GM23338 (cell line): Measurements from ENCODE around the gene CPXM2. TPM values are rescaled to one million over a fixed set of nuclear protein-coding genes. Genes with fewer than 3 reads are reported as not detected.

Source experiments
- ATAC-seq: fragments of 200-7000 bp; cut with Tn5 transposase; 3 replicates; pipeline ENCODE4 v1.9.1; 2020
- DNase-seq: peaks from one replicate; pipeline ENCODE4 v3.0.0-alpha.2; 2015; ENCODE audit warnings: low spot score
- H2AFZ ChIP-seq: fragments of 200-600 bp; sonication (generic); 2 replicates; pipeline ENCODE4 v1.8.0; 2016; ENCODE audit warnings: antibody characterized with exemption, mild to moderate bottlenecking, moderate library complexity
- H3F3A ChIP-seq: fragments of 200-600 bp; sonication (generic); replicated peaks from 2 replicates; pipeline ENCODE4 v1.8.0; 2017; ENCODE audit warnings: antibody characterized with exemption, mixed run types, low read depth
- H3K27ac ChIP-seq: fragments of 200-600 bp; sonication (generic); 2 replicates; pipeline ENCODE4 v1.6.1; 2016; ENCODE audit warnings: low read depth
- H3K27me3 ChIP-seq: fragments of 200-600 bp; sonication (generic); 2 replicates; pipeline ENCODE4 v1.8.0; 2016; ENCODE audit warnings: mild to moderate bottlenecking, mixed run types, moderate library complexity; ENCODE audit not compliant: insufficient read depth
- H3K36me3 ChIP-seq: fragments of 200-600 bp; sonication (generic); 2 replicates; pipeline ENCODE4 v1.8.0; 2016; ENCODE audit warnings: mild to moderate bottlenecking; ENCODE audit not compliant: insufficient read depth
- H3K4me1 ChIP-seq: fragments of 200-600 bp; sonication (generic); 2 replicates; pipeline ENCODE4 v1.8.0; 2016; ENCODE audit warnings: mild to moderate bottlenecking, moderate library complexity; ENCODE audit not compliant: insufficient read depth
- H3K4me2 ChIP-seq: fragments of 200-600 bp; sonication (generic); 2 replicates; pipeline ENCODE4 v1.7.1; 2017; ENCODE audit warnings: mixed run types
- H3K4me3 ChIP-seq: fragments of 200-600 bp; sonication (generic); 2 replicates; pipeline ENCODE4 v1.6.1; 2016; ENCODE audit warnings: mixed run types
- H3K79me2 ChIP-seq: fragments of 200-600 bp; sonication (generic); replicated peaks from 2 replicates; pipeline ENCODE4 v1.8.0; 2017; ENCODE audit warnings: mild to moderate bottlenecking; ENCODE audit not compliant: insufficient read depth
- H3K9me2 ChIP-seq: fragments of 200-600 bp; sonication (generic); 2 replicates; pipeline ENCODE4 v1.8.0; 2017; ENCODE audit not compliant: insufficient read depth
- H4K20me1 ChIP-seq: fragments of 200-600 bp; sonication (generic); replicated peaks from 2 replicates; pipeline ENCODE4 v1.8.0; 2017; ENCODE audit warnings: mild to moderate bottlenecking; ENCODE audit not compliant: insufficient read depth
- H3K27ac Mint-ChIP-seq: 2 replicates; pipeline ENCODE4 v1.8.0; 2020; ENCODE audit warnings: inconsistent platforms, mild to moderate bottlenecking, moderate library complexity, mixed read lengths
- H3K27me3 Mint-ChIP-seq: 3 replicates; pipeline ENCODE4 v1.8.0; 2022; ENCODE audit warnings: low read depth, mild to moderate bottlenecking, moderate library complexity, mixed read lengths, inconsistent platforms; ENCODE audit not compliant: insufficient read depth, poor library complexity
- H3K36me3 Mint-ChIP-seq: 3 replicates; pipeline ENCODE4 v1.8.0; 2021; ENCODE audit warnings: low read depth, mild to moderate bottlenecking, inconsistent platforms, moderate library complexity, mixed read lengths
- H3K4me1 Mint-ChIP-seq: 3 replicates; pipeline ENCODE4 v1.8.0; 2020; ENCODE audit warnings: mild to moderate bottlenecking, inconsistent platforms, mixed read lengths
- H3K4me3 Mint-ChIP-seq: 3 replicates; pipeline ENCODE4 v1.8.0; 2021; ENCODE audit warnings: moderate library complexity, mild to moderate bottlenecking, inconsistent platforms, mixed read lengths
- H3K9me3 Mint-ChIP-seq: 3 replicates; pipeline ENCODE4 v1.8.0; 2020; ENCODE audit warnings: moderate library complexity, mild to moderate bottlenecking, inconsistent platforms, mixed read lengths
- CREB1 ChIP-seq: fragments of 250-450 bp; sonication (Bioruptor Pico); IDR thresholded peaks from 2 replicates; pipeline ENCODE4 v1.5.0; 2020; ENCODE audit warnings: low read depth, mild to moderate bottlenecking, moderate library complexity
- EZH2 ChIP-seq: fragments of 200-600 bp; sonication (generic); IDR thresholded peaks from one replicate; pipeline ENCODE4 v1.8.0; 2017; ENCODE audit warnings: antibody characterized with exemption, mild to moderate bottlenecking, low read depth; ENCODE audit not compliant: unreplicated experiment
- EZH2phosphoT487 ChIP-seq: fragments of 200-600 bp; sonication (generic); IDR thresholded peaks from one replicate; pipeline ENCODE4 v1.8.1; 2018; ENCODE audit warnings: antibody characterized with exemption; ENCODE audit not compliant: unreplicated experiment
- JUNB ChIP-seq: IDR thresholded peaks from one replicate; pipeline ENCODE4 v1.6.1; 2016; ENCODE audit warnings: antibody characterized with exemption; ENCODE audit not compliant: unreplicated experiment
- POLR2AphosphoS5 ChIP-seq: IDR thresholded peaks from 2 replicates; pipeline ENCODE4 v1.6.1; 2016; ENCODE audit warnings: antibody characterized with exemption, low read depth
- STAT1 ChIP-seq: IDR thresholded peaks from one replicate; pipeline ENCODE4 v1.6.1; 2016; ENCODE audit warnings: antibody characterized with exemption; ENCODE audit not compliant: unreplicated experiment
- ZNF114 ChIP-seq: fragments of 250-450 bp; sonication (Bioruptor Pico); IDR thresholded peaks from 2 replicates; pipeline ENCODE4 v1.5.0; 2020; ENCODE audit warnings: mild to moderate bottlenecking, moderate library complexity
- ZNF331 ChIP-seq: fragments of 250-450 bp; sonication (Bioruptor Pico); IDR thresholded peaks from 2 replicates; pipeline ENCODE4 v1.5.0; 2020; ENCODE audit warnings: low read depth, mild to moderate bottlenecking, moderate library complexity
- polyA plus RNA-seq: library from polyadenylated mRNA; unstranded; fragments of >200 nt; fragmentation: Nextera tagmentation; extraction: Ambion mirVana; gene quantifications from 2 replicates; pipeline ENCODE4 v1.2.1, GENCODE V29; 2016
- total RNA-seq: library from RNA; depleted of rRNA; stranded (reverse); fragments of >200 nt; shearing (Covaris generic); gene quantifications from 2 replicates; pipeline ENCODE4 v1.2.3, GENCODE V29; 2014
- TF ChIP-seq, protein P1 (sequence below): fragments of 250-450 bp; sonication (Bioruptor Pico); IDR thresholded peaks from 2 replicates; pipeline ENCODE4 v1.5.0; 2020; ENCODE audit warnings: mild to moderate bottlenecking, moderate library complexity
- TF ChIP-seq, protein P2 (sequence below), 2 experiments: fragments of 200-600 bp in 1 of 2; sonication (generic) in 1 of 2; conservative IDR thresholded peaks; 2 replicates each; pipeline versions ENCODE4 v1.5.1 to v1.6.1; 2016 to 2017; ENCODE audit warnings: antibody characterized with exemption in 2 of 2, low read depth in 2 of 2, mild to moderate bottlenecking in 2 of 2, moderate library complexity in 1 of 2

Gene CPXM2
- total and polyA plus RNA-seq, 2 experiments from 2014 or later, result 1.6 to 8.1 TPM

DNA sequence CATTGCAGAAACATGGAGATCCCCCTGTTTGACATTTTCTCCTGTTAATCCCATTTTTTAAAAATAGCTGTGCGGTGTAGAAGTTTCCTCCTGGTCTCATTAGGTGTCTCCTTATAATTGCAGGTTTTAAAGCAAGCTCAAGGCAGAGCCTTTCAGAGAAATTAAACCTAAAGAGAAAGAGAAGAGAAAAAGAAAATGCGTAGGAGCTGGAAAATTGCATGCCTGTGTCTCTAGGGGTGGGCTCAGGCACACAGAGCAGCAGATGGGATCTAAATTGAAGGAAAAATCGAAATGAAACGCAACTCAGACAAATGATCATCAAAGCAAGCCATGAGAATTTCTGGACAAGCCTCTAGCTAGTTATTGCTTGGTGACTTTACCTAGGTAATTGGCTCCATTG is 185.4 kb downstream of the CPXM2 start:
- Histone ChIP-seq H3K9me2 (no peaks in the 10 kb centered on the region), H3K4me3 (no peak overlapping the region), H3K27ac (no peak overlapping the region), H4K20me1 (no peaks in the 10 kb centered on the region), H3F3A (no peaks in the 10 kb centered on the region), H3K36me3 (no peaks in the 10 kb centered on the region), H3K27me3 (no peaks in the 10 kb centered on the region), H3K4me1 (no peaks in the 10 kb centered on the region), H3K4me2 (no peak overlapping the region), H3K79me2 (no peaks in the 10 kb centered on the region), H2AFZ (no peak overlapping the region)
- Mint-ChIP-seq H3K9me3 (no peaks in the 10 kb centered on the region), H3K4me1 (peaks cover 8% of the 10 kb centered on the region), H3K27me3 (peaks cover 7% of the 10 kb centered on the region), H3K4me3 (no peak overlapping the region), H3K36me3 (no peaks in the 10 kb centered on the region), H3K27ac (no peak overlapping the region)
- ATAC-seq (no peak), DNase-seq (no peak)
- TF ChIP-seq CREB1, result no peak
- TF ChIP-seq, protein P1, sequence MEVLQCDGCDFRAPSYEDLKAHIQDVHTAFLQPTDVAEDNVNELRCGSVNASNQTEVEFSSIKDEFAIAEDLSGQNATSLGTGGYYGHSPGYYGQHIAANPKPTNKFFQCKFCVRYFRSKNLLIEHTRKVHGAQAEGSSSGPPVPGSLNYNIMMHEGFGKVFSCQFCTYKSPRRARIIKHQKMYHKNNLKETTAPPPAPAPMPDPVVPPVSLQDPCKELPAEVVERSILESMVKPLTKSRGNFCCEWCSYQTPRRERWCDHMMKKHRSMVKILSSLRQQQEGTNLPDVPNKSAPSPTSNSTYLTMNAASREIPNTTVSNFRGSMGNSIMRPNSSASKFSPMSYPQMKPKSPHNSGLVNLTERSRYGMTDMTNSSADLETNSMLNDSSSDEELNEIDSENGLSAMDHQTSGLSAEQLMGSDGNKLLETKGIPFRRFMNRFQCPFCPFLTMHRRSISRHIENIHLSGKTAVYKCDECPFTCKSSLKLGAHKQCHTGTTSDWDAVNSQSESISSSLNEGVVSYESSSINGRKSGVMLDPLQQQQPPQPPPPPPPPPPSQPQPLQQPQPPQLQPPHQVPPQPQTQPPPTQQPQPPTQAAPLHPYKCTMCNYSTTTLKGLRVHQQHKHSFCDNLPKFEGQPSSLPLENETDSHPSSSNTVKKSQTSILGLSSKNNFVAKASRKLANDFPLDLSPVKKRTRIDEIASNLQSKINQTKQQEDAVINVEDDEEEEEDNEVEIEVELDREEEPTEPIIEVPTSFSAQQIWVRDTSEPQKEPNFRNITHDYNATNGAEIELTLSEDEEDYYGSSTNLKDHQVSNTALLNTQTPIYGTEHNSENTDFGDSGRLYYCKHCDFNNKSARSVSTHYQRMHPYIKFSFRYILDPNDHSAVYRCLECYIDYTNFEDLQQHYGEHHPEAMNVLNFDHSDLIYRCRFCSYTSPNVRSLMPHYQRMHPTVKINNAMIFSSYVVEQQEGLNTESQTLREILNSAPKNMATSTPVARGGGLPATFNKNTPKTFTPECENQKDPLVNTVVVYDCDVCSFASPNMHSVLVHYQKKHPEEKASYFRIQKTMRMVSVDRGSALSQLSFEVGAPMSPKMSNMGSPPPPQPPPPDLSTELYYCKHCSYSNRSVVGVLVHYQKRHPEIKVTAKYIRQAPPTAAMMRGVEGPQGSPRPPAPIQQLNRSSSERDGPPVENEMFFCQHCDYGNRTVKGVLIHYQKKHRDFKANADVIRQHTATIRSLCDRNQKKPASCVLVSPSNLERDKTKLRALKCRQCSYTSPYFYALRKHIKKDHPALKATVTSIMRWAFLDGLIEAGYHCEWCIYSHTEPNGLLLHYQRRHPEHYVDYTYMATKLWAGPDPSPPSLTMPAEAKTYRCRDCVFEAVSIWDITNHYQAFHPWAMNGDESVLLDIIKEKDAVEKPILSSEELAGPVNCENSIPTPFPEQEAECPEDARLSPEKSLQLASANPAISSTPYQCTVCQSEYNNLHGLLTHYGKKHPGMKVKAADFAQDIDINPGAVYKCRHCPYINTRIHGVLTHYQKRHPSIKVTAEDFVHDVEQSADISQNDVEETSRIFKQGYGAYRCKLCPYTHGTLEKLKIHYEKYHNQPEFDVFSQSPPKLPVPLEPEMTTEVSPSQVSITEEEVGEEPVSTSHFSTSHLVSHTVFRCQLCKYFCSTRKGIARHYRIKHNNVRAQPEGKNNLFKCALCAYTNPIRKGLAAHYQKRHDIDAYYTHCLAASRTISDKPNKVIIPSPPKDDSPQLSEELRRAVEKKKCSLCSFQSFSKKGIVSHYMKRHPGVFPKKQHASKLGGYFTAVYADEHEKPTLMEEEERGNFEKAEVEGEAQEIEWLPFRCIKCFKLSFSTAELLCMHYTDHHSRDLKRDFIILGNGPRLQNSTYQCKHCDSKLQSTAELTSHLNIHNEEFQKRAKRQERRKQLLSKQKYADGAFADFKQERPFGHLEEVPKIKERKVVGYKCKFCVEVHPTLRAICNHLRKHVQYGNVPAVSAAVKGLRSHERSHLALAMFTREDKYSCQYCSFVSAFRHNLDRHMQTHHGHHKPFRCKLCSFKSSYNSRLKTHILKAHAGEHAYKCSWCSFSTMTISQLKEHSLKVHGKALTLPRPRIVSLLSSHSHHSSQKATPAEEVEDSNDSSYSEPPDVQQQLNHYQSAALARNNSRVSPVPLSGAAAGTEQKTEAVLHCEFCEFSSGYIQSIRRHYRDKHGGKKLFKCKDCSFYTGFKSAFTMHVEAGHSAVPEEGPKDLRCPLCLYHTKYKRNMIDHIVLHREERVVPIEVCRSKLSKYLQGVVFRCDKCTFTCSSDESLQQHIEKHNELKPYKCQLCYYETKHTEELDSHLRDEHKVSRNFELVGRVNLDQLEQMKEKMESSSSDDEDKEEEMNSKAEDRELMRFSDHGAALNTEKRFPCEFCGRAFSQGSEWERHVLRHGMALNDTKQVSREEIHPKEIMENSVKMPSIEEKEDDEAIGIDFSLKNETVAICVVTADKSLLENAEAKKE, result no peak
- TF ChIP-seq, protein P2, sequence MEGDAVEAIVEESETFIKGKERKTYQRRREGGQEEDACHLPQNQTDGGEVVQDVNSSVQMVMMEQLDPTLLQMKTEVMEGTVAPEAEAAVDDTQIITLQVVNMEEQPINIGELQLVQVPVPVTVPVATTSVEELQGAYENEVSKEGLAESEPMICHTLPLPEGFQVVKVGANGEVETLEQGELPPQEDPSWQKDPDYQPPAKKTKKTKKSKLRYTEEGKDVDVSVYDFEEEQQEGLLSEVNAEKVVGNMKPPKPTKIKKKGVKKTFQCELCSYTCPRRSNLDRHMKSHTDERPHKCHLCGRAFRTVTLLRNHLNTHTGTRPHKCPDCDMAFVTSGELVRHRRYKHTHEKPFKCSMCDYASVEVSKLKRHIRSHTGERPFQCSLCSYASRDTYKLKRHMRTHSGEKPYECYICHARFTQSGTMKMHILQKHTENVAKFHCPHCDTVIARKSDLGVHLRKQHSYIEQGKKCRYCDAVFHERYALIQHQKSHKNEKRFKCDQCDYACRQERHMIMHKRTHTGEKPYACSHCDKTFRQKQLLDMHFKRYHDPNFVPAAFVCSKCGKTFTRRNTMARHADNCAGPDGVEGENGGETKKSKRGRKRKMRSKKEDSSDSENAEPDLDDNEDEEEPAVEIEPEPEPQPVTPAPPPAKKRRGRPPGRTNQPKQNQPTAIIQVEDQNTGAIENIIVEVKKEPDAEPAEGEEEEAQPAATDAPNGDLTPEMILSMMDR (conservative IDR thresholded peaks at IDR 0.05; ENCODE audit: low read depth in 2 of 2), result no peak
- no peak for TF ChIP-seq POLR2AphosphoS5
- no peak for TF ChIP-seq ZNF114 (CRISPR knock-in tag)
- TF ChIP-seq EZH2phosphoT487, result no peak
- no peak for TF ChIP-seq STAT1
- no peak for TF ChIP-seq EZH2
- no peak for TF ChIP-seq ZNF331 (CRISPR knock-in tag)
- TF ChIP-seq JUNB, result no peak
